Activated CD8-positive, alpha-beta T cell treated with anti-CD3 and anti-CD28 coated beads for 36 hours (primary cell): ENCODE data around the gene SLC30A5. TPM values are rescaled to one million over a fixed set of nuclear protein-coding genes. Genes with fewer than 3 reads are reported as not detected.

ENCODE experiments used
- ATAC-seq: fragments of 200-7000 bp; cut with Tn5 transposase; one replicate; pipeline ENCODE4 v1.10.0; 2021; ENCODE audit warnings: mild to moderate bottlenecking, moderate library complexity
- CTCF ChIA-PET: fragments of 350-600 bp; sonication (Branson Sonifier 250); formaldehyde crosslinking; loops from one replicate; lab custom pipeline; 2021; ENCODE audit warnings: antibody characterized with exemption; lab: Charles Lee
- POLR2A ChIA-PET: fragments of 350-600 bp; sonication (Branson Sonifier 250); formaldehyde crosslinking; loops from one replicate; lab custom pipeline; 2021; ENCODE audit warnings: antibody characterized with exemption; lab: Charles Lee
- DNase-seq: peaks from one replicate; pipeline ENCODE4 v3.0.0-alpha.2; 2020
- H3K27ac Mint-ChIP-seq: one replicate; pipeline ENCODE4 v1.8.0; 2021; ENCODE audit warnings: mild to moderate bottlenecking, mixed read lengths
- H3K27me3 Mint-ChIP-seq: one replicate; pipeline ENCODE4 v1.8.0; 2021; ENCODE audit warnings: mixed read lengths
- H3K36me3 Mint-ChIP-seq: one replicate; pipeline ENCODE4 v1.8.0; 2021; ENCODE audit warnings: low read depth, mixed read lengths
- H3K4me1 Mint-ChIP-seq: one replicate; pipeline ENCODE4 v1.8.0; 2021; ENCODE audit warnings: low read depth, mixed read lengths
- H3K4me3 Mint-ChIP-seq: one replicate; pipeline ENCODE4 v1.8.0; 2021; ENCODE audit warnings: mild to moderate bottlenecking, moderate library complexity, mixed read lengths
- H3K9me3 Mint-ChIP-seq: one replicate; pipeline ENCODE4 v1.8.0; 2021; ENCODE audit warnings: mixed read lengths
- intact Hi-C: fragments of 100-400 bp; cut with micrococcal nuclease; formaldehyde crosslinking; loops from one replicate; pipeline ENCODE4 v1.10.0; 2022
- total RNA-seq, 2 experiments: library from RNA; stranded (reverse); gene quantifications; one replicate each; pipeline ENCODE4 v1.2.3, GENCODE V29; 2021
- TF ChIP-seq, protein P1 (sequence below): fragments of 200-600 bp; IDR thresholded peaks from one replicate; pipeline ENCODE4 v1.8.0; 2022; ENCODE audit warnings: antibody characterized with exemption, mild to moderate bottlenecking

The SLC30A5 gene
- total RNA-seq, 2 experiments from 2014 or later = 33.0 to 40.1 TPM

DNA sequence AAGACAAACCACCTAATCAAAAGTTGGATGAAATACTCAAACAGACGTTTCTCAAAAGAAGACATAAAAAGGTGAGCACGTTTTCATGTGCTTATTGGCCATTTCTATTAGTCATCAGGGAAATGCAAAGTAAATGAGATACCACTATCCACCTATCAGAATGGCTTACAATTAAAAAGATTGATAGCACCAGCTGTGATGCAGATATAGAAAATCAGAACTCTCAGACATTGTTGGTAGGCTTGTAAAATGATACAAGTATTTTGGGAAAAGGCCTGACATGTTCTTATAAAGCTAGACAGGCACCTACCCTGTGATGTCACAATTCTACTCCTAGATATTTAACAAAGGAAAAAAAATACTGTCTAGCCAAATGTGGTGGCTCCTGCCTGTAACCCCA lies 44.0 kb upstream of the SLC30A5 start:
- CTCF ChIA-PET = interaction anchor here (1.6 to 2.5 kb wide), 3 partner anchors 10 to 44 kb away, joined by 3 to 11 read pairs (median 6); partner anchors contain the start of gene SLC30A5
- intact Hi-C loops = no loop called here
- ATAC-seq (no peak), DNase-seq (no peak)
- POLR2A ChIA-PET = no interaction called here
- Mint-ChIP-seq H3K27me3 (no peaks in the 10 kb centered on the region), H3K4me1 (no peaks in the 10 kb centered on the region), H3K27ac (no peak overlapping the region), H3K9me3 (no peaks in the 10 kb centered on the region), H3K36me3 (no peaks in the 10 kb centered on the region), H3K4me3 (no peak overlapping the region)
- TF ChIP-seq, protein P1, sequence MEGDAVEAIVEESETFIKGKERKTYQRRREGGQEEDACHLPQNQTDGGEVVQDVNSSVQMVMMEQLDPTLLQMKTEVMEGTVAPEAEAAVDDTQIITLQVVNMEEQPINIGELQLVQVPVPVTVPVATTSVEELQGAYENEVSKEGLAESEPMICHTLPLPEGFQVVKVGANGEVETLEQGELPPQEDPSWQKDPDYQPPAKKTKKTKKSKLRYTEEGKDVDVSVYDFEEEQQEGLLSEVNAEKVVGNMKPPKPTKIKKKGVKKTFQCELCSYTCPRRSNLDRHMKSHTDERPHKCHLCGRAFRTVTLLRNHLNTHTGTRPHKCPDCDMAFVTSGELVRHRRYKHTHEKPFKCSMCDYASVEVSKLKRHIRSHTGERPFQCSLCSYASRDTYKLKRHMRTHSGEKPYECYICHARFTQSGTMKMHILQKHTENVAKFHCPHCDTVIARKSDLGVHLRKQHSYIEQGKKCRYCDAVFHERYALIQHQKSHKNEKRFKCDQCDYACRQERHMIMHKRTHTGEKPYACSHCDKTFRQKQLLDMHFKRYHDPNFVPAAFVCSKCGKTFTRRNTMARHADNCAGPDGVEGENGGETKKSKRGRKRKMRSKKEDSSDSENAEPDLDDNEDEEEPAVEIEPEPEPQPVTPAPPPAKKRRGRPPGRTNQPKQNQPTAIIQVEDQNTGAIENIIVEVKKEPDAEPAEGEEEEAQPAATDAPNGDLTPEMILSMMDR = no peak

DNA sequence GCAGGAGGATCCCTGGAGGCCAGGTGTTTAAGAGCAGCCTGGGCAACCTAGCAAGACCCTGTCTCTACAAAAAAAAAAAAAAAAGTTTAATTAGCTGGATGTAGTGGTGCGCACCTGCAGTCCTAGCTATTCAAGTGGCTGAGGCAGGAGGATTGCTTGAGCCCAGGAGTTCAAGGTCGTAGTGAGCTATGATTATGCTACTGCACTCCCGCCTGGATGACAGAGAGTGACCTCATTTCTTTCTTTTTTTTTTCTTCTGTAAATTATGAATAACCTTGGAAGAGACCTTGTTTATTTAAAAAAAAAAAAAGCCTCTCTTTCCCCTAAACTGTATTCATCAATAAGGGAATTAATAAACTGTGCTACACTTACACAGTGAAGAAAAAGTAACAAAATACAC lies 43.6 kb upstream of the SLC30A5 start:
- no peak overlapping the region for H3K27ac Mint-ChIP-seq

DNA sequence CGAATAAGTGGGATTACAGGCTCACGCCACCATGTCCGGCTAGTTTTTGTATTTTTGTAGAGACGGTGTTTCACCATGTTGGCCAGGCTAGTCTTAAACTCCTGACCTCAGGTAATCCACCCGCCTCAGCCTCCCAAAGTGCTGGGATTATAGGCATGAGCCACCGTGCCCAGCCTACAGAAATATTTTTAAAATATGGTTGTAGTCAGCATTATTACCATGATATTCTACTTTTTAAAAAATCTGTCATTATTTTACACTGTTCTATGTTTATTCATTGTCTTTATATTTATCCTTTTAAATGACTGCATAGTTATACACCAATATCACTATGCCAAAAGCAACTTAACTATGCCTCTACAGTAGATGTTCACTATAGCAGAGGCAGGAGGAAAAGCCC lies 41.6 kb upstream of the SLC30A5 start:
- DNase-seq = no peak
- no peak overlapping the region for H3K27ac Mint-ChIP-seq

More for the DNA sequence above, 43.6 kb upstream of the SLC30A5 start:
- ATAC-seq = no peak
- no peaks in the 10 kb centered on the region for H3K27me3 Mint-ChIP-seq
- H3K9me3 Mint-ChIP-seq = no peaks in the 10 kb centered on the region
- intact Hi-C loops = no loop called here
- no peaks in the 10 kb centered on the region for H3K4me1 Mint-ChIP-seq
- ChIA-PET CTCF (interaction anchor here (1.6 kb wide), 1 partner anchor 9 kb away, joined by 3 read pairs; no protein-coding TSS in a partner anchor), POLR2A (no interaction called here)
- TF ChIP-seq, protein P1 = no peak
- no peak for DNase-seq
- H3K36me3 Mint-ChIP-seq = no peaks in the 10 kb centered on the region
- no peak overlapping the region for H3K4me3 Mint-ChIP-seq

DNA sequence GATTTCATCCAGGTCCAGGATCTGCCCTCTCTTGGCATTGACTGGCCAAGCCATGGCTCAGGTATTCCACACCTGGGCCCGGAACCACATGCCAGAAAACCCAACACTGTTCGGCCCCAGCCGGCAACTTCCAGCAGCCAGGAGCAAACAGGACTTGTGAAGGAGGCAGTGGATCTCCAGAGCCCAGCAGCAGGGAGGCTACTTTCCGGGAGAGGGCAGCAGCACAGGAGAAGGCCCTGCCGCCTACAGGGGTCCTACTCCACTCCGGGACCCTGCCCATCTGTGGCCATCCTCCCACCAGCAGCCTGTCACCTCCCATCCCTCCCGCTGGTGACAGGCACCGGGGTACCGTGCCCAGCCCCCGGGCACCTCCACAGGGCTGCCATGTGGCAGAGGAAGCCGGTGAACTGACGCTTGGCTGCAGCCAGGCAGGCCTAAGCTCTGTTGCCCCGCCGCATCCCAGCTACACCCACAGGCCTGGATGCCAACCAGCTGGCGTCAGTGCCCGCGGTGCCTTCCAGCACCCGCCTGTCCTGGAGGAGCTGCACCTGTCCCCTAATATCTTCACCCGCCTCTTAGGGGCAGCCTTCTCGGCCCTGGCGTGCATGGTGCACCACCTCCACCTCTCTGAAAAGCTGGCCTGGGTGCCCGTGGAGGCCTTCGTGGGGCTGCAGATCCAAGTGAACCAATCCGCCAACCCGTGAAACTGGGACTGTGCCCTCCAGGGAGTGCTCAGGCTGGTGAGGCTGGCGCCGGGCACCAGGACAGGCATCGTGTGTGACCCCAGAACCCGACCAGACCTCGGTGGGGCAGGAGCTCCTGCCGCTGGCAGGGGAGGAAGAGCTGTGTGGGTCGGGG lies 18.9 kb upstream of the SLC30A5 start:
- TF ChIP-seq, protein P1 = no peak
- no peak for DNase-seq
- ChIA-PET CTCF (no interaction called here), POLR2A (no interaction called here)
- Mint-ChIP-seq H3K27me3 (no peaks in the 10 kb centered on the region), H3K4me1 (no peaks in the 10 kb centered on the region), H3K4me3 (no peak overlapping the region), H3K9me3 (no peaks in the 10 kb centered on the region), H3K36me3 (no peaks in the 10 kb centered on the region), H3K27ac (no peak overlapping the region)
- no peak for ATAC-seq
- intact Hi-C loops = no loop called here

More for the DNA sequence above, 41.6 kb upstream of the SLC30A5 start:
- Mint-ChIP-seq H3K4me1 (no peaks in the 10 kb centered on the region), H3K4me3 (no peak overlapping the region), H3K36me3 (no peaks in the 10 kb centered on the region), H3K9me3 (no peaks in the 10 kb centered on the region), H3K27me3 (no peaks in the 10 kb centered on the region)
- no peak for ATAC-seq
- ChIA-PET CTCF (no interaction called here), POLR2A (no interaction called here)
- intact Hi-C loops = no loop called here
- TF ChIP-seq, protein P1 = no peak

DNA sequence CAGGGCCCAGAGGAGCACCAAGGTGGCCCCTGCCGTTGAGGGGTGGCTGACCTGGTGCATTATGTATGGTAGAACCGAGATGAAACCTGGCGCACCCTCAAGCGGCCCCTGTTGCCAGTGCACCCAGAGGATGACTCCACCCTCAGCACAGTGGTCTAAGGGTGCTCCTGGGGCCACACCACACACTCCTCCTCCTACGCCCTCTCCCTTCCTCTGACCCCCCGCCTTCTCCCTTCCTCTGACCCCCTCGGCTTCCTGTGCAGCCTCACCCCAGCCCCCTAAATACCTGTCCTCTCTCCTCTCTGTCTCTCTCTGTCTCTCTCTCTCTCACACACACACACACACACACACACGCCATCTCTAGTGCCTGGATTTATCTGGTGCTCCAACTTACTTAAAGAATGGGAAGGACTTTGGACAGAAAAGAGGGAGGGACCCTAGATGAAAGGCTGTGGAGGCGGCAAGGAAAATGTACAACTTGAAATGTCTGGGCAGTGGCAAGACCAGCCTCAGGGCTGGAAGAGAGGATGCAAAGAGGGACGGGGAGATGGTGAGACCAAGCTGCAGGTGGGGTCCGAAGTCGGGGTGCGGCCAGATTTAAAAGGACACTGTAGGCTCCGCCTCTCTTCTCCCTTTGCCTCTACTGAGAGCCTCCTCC lies 18.2 kb upstream of the SLC30A5 start:
- H3K27me3 Mint-ChIP-seq = no peaks in the 10 kb centered on the region
- intact Hi-C loops = no loop called here
- POLR2A ChIA-PET = no interaction called here
- ATAC-seq (no peak), DNase-seq (no peak)
- no peaks in the 10 kb centered on the region for H3K9me3 Mint-ChIP-seq
- H3K27ac Mint-ChIP-seq = no peak overlapping the region
- CTCF ChIA-PET = no interaction called here
- no peaks in the 10 kb centered on the region for H3K36me3 Mint-ChIP-seq
- H3K4me1 Mint-ChIP-seq = no peaks in the 10 kb centered on the region
- TF ChIP-seq, protein P1 = no peak
- no peak overlapping the region for H3K4me3 Mint-ChIP-seq
